GM19328 (cell line): Measurements from ENCODE around the gene NUP188.
A peak's percentile ranks its signal among the peaks of the same experiment; 100 is the strongest.
"Not testable (repeated sequence)": the region's sequence is repeated elsewhere in the genome, so short reads cannot be mapped to it uniquely, and the experiment has no call there.

Source experiments
- ATAC-seq: cut with Tn5 transposase; IDR thresholded peaks from one replicate; pipeline ENCODE4 v1.9.1; 2021; ENCODE audit warnings: mild to moderate bottlenecking, moderate library complexity; ENCODE audit not compliant: unreplicated experiment

The NUP188 gene

DNA sequence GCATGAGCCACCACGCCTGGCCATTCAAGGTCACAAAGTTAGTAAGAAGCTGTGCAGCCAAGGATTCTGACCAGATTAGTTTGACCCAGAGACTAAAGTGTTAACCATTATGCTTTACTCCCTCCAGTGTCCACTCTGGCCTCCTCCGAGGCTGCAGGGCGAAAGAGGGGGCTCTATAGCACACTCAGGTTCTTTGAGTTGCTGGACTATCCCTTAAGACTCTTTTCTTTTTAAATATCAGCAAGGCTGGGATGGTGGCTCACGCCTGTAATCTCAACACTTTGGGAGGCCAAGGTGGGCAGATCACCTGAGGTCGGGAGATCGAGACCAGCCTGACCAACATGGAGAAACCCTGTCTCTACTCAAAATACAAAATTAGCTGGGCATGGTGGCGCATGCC is 2.5 kb upstream of the NUP188 start:
- ATAC-seq, result not testable (repeated sequence)

DNA sequence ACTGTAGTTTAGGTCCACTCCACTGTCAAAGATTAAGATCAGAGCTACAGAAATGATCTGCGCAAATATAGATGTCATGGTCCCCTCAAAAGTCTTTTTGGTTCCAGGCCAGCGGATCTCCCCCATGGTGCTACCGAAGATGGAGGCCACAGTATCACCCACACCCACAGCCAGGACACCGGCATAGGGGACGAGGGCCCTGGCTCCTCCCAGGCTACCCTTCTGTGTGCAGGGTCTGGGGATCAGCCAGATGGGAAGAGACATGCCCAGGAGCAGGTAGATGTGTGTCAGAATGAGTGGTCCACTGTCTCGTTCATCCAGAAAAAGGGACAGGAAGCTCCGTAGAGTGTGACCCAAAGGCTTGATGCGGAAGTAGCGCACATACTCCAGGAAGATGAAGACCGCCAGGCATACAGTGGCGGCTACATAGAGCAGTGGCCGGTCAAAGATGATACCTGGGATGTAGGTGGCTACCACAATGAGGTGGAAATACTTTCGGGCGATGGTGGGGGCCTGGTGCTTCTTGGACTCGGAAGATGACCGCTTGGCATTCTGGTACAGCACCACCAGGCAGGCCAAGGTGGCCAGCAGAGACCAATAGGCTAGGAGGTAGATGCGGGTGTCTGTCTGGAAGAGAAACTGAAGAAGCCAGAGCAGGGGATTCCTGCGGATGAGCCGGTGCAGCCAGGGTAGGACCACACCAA is 1.5 kb upstream of the NUP188 start:
- no peak for ATAC-seq

DNA sequence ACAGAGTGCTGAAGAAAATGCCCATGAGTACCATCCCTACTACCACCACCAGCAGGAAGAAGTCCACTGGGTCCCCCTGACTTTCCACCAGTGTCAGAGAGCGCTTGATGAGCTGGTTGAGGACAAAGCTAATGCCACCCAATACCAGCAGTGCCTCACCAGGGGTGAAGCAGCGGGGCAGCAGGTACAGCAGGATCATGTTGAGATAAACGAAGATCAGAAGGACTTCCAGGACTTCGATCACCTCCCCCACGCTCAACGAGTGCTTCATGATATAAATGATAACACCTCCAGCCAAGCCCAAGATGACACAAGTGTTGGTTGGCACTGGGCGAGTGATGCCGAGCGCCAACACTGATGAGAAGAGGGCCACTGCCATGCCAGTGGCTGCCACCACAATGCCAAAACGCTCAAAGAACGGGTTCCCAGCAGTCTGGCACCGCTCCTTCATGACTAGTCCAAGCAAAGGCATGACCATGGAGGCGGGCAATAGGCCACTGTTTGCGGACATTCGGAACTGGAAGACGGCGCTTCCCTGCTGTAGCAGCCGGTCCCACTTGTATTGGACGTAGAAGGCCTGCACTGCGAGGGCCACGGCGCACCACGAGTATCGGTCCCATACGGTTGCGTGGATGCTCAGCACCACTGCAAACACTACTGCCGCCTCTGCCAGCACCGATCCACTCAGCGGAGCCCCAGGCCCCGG is 775 bp upstream of the NUP188 start:
- ATAC-seq, result peak; percentile 5

DNA sequence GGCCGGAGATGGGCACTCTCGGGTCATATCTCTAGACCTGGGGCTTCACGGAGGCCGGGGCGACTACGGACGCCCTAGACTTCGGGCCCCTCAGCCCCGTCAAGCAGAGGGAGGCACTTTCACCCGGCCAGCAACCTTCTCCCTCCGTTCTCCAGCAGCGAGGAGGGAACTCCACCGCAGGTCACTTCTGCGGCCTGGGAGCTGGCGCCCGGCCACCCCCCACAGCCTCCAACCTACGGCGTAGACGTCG is 297 bp upstream of the NUP188 start:
- ATAC-seq, result no peak

DNA sequence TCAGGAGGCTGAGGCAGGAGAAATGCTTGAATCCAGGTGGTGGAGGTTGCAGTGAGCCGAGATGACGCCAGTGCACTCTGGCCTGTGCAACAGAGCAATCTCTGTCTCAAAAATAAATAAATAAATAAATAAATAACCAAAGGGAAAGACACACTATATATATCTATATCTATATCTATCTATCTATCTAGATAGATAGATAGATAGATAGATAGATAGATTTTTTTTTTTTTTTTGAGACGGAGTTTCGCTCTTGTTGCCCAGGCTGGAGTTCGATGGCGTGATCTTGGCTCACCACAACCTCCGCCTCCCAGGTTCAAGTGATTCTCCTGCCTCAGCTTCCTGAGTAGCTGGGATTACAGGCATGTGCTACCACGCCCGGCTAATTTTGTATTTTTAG is 13.9 kb downstream of the NUP188 start:
- not testable (repeated sequence) for ATAC-seq

DNA sequence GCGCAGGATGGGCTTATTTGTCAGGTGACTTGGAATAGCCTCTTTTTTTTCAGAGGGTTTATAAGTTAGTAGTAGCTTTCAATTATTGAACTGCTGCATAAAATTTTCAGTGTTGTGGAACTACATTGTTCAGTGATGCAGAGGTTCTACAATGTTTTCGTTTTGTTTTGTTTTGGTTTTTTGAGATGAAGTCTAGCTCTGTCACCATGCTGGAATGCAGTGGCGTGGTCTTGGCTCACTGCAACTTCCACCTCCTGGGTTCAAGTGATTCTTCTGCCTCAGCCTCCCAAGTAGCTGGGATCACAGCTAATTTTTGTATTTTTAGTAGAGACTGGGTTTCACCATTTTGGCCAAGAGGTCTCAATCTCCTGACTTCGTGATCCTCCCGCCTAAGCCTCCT is 22.0 kb downstream of the NUP188 start:
- ATAC-seq, result no peak

DNA sequence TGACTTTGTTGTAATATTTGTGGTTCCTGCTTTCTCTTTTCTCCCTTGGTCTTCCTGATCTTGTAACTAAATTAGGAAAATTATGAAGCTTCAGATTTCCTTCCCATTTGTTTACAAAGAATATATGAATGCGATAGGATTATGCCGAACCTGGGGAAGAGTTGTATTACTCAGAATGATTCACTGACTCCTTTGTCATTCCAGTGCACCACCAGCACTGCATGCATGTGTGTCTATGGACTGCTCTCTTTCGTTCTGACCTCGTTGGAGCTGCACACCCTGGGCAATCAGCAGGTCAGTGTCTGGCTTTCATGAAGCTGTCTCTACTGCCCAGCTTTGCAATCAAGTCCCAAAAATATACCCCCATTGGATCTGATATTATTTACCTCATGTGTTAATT is 25.5 kb downstream of the NUP188 start:
- ATAC-seq, result no peak

DNA sequence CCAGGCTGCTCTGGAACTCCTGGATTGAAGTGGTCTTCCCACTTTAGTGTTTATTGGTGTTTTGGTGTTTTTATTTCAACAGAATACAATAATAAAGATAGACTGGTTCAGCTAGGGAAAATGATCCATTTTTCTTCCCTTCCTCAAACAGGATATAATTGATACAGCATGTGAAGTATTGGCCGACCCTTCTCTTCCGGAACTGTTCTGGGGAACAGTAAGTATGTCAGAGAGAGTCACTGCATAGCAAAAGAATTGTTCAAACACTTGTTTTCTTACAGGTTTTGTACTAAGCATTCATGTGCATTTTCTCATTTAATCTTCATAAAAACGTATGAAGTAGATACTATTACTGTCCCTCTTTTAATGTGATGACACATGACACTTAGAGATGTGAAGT is 31.6 kb downstream of the NUP188 start:
- ATAC-seq, result no peak

DNA sequence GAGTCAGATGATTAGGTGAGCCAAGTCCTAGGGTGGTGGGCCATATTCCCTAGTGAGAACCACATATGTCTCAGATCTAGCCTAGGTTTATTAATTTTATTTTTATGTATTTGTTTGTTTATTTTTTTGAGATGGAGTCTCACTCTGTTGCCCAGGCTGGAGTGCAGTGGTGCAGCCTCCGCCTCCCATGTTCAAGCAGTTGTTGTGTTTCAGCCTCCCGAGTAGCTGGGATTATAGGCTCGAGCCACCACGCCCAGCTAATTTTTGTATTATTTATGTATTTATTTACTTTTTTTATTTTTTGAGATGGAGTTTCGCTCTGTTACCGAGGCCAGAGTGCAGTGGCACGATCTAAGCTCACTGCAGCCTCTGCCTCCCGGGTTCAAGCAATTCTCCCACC is 36.0 kb downstream of the NUP188 start:
- ATAC-seq, result no peak

DNA sequence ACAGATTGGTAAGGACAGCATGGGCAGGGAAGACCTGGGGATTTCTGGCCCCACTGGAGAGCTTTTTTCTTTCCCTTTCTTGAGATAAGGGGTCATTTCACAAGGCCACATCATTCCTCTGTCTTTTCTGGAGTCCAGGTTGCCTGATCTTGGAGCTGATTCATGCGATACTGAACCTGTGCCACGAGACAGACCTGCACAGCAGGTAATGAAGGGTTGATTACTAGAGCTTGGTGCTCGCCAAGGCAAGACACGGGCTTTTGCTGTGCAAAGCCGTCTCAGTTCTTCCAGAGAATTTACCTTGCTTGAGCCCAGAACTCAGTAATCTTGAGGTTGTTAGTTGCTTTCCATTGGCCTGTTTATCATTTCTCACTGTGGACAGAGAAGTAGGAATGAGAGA is 39.2 kb downstream of the NUP188 start:
- no peak for ATAC-seq

DNA sequence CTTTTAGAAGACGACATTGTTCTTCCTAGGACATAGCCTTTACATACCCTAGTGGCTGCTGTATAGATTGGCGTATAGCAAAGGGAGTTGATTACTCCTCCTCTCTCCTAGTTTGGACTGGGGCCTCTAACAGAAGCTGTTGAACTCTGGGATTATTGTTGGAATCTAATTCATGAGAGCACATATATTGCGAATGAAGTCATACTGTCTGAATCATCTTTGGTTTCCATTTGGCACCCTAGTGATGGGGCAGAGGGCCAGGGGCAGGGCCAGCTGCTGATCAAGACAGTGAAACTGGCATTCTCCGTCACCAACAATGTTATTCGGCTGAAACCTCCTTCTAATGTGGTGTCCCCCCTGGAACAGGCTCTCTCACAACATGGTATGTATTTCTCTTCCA is 40.3 kb downstream of the NUP188 start:
- no peak for ATAC-seq

DNA sequence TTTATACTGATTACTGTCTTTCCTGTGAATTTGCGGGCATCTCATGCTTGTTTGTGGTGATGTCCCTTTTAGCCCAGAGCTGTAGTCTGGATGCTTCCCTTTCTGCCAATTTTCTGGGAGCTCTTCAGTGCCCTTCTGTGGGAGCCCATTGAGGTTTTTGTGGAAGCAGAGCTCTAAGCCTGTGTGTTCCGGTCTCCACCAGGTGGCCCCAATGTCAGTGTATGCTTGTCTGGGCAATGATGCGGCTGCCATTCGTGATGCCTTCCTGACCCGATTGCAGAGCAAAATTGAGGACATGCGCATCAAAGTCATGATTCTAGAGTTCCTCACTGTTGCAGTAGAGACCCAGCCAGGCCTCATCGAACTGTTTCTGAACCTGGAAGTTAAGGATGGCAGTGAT is 45.5 kb downstream of the NUP188 start:
- no peak for ATAC-seq

DNA sequence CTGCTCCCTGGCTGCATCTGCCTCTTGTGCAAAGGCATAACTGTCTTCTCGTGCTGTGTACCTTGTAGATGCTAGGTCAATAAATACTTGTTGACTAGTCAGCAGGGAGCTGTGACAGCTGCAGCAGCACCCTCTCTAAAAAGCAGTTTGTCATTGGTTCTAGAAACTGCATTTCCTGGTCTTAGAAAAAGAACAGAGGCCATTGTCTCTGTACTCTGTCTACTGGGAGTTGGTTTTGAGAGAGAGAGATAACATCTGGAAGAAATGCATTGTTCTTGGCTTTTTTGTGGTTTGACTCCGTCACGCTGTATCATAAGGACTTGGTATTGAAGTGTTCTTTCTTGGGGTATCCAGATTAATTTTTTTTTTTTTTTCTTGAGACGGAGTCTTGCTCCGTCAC is 48.3 kb downstream of the NUP188 start:
- no peak for ATAC-seq

DNA sequence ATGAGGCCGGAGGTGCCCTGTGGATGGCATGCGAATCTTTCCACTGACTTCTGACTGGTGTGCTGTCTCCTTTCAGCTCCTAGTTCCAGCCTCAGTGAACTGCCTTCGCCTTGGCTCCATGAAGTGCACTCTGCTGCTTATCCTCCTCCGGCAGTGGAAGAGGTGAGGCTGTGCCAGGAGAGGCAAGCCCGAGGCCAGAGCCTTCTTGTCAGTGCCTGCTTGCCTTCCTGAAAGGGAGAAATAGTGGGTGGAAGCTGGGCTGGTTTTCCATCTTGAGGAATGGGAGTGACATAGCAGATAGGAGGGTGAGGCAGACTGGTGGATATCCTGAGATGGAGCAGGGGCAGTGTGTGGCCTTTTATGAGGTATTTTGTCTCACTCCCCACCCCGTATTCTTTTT is 51.0 kb downstream of the NUP188 start:
- ATAC-seq, result no peak

DNA sequence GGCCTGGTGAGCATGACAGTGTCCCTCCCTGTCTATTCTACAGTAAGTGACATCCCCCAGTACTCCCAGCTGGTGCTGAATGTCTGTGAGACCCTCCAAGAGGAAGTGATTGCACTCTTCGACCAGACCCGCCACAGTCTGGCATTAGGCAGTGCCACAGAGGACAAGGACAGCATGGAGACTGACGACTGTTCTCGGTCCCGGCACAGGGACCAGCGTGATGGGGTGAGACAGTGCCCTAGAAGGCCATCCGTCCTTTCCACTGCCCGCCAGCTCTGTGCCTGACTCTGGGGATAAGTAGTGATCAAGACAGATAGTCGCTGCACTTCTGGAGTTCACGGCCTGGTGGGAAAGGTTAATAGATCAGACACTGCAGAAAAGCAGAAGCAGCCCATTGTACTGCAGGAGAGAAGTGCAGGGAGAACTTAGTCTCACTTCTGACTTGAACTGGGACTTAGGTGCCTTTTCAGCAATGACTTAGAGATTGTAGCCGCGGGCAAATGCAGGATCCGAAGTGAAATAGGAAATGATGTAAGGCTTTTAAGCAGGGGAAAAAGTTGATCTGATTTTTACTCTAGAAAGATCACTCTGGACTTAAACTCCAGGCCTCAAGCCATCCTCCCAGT is 52.2 kb downstream of the NUP188 start:
- no peak for ATAC-seq

DNA sequence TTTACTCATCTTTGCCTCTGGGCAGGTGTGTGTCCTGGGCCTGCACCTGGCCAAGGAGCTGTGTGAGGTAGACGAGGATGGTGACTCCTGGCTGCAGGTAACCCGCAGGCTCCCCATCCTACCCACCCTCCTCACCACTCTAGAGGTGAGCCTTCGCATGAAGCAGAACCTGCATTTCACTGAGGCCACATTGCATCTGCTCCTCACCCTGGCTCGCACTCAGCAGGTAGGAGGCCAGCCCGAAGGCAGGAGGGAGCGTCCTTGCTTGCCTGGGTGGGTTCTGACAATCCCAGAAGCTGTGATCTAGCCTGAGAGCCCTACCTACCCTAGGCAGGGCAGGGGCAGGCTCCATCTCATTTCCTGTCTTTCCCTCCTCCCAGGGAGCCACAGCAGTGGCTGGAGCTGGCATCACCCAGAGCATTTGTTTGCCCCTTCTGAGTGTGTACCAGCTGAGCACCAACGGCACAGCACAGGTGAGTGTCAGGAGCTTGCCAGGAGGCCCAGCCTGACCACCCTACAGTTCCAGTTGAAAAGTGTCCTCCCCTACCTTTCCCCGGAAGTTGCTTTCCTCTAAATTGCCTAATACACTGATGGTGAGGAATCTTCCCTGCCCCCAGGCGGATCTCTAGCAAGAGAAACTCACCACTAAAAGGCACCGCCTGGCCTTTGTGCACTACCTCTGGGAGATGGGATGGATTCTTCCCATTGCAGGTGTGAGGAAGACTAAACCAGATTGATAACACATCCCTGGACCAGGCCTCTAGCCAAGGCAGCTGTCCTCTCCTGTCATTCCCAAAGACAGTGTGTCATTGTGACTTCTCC is 54.2 kb downstream of the NUP188 start:
- no peak for ATAC-seq

DNA sequence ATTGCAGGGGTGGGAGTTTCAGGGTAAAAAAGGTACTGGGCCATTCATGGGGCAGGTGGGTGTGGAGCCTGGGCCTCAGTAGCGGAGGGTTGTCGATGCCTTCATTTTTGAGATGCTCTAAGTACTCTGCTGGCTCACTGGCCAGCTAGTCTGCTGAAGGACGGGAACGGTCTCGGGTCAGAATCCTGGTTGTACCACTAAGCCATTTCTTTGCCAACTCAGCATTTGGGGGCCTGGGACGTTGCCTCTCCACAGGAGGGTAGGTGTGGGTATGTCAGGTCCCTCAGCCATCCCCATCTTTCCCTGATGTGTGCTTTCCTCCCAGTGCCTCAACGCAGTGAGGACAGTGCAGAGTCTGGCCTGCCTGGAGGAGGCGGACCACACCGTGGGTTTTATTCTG is 55.5 kb downstream of the NUP188 start:
- ATAC-seq, result no peak

DNA sequence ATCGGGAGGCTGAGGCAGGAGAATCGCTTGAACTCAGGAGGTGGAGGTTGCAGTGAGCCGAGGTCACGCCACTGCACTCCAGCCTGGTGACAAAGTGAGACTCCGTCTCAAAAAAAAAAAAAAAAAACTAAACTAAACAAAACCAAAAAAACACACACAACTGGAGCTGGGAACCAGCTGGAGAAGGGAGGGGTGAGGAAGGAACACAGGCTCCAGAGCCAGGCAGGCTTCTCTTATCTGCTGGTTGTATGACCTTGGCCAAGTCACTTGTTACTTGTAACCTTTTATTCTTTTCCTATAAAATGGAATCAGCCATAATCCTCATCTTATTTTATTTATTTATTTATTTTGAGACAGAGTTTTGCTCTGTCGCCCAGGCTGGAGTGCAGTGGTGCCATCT is 56.7 kb downstream of the NUP188 start:
- ATAC-seq, result not testable (repeated sequence)

DNA sequence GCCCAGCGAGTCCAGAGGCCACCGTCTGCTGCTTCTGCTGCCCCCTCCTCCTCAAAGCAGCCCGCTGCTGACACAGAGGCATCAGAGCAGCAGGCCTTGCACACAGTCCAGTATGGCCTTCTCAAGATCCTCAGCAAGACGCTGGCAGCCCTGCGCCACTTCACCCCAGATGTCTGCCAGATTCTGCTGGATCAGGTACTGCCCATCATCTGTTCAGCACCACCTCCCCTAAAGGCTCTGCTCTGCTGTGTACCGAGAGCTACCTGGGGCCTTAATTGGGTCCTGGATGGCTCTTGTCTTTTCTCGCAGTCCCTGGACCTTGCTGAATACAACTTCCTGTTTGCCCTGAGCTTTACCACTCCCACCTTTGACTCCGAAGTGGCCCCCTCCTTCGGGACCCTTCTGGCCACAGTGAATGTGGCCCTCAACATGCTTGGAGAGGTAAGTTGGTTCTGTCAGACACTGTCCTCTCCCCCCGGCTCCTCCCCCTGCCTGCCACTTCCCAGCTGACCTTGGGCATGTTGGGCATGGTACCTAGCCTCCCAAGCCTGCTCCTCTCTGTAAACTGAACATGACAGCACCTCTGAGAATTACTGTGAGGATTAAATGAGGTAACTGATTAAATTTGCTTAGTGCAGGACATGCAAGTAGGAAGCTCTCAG is 58.0 kb downstream of the NUP188 start:
- ATAC-seq, result no peak

DNA sequence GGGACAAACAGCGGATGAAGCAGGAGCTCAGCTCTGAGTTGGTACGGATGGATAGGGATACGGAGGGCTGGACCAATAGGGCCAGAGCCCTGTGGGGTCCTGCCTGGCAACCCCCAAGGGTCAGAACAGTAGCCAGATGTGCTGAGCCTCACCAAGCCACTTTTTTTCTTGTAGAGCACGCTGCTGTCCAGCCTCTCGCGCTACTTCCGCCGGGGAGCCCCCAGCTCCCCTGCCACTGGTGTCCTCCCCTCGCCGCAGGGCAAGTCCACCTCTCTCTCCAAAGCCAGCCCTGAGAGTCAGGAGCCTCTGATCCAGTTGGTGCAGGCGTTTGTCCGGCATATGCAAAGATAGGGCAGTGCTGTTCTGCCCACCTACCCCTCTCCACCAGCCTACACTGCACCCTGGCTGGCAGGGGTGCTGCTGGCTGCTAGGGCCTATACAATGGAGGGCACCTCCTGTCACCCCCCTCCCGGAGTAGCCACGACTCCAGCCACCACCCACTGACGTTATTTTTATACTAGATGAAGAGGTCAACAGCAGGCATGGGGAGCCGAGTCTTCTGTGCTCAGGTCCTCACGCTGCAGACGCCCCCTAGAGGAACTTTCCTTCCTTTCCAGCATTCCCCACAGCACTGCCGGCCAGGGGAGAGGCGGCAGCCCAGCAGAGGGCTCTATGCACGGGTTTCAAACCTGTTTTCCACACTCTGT is 59.0 kb downstream of the NUP188 start:
- no peak for ATAC-seq
